ENCODE data around the gene IWS1.
"Not testable (repeated sequence)": the region's sequence is repeated elsewhere in the genome, so short reads cannot be mapped to it uniquely, and the experiment has no call there.

IWS1 gene

DNA sequence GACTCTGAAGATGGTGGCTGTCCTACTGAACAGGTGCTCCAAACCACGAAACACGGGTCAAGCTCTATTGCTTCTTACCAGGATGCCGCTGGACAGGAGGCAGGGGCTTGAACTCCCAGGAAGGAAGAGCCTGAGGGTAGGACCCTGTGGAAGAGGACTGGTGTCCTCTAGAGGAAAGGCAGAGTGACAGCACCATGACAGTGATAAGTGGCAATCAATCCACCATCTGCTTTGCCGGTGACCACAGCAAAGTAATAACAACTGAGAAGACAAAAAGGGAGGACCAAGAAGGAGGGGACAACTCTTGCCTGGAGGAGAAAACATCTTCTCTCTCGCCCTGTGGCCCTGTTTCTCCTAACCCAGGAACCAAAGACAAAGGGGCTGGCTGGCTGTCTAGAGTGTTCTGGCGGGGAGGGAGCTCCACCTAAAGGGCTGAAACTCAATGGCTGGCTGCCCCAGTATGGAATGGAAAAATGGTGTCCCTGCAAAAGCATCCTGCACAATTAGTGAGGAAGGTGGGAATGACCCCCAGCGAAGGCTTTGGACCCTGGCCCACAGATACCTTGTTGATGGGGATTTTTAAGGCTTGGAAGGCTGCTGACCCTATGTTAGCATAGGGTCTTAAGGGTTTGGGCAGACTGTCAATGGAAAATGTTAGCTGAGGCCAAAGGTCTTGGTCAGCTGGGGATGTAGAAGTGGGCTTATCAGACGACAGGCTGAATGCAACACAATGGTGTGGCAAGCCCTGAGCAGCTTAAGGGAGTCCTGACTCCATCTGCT lies 72.7 kb downstream of the IWS1 start:
- DNase-seq = peak; percentile 53 to 66

DNA sequence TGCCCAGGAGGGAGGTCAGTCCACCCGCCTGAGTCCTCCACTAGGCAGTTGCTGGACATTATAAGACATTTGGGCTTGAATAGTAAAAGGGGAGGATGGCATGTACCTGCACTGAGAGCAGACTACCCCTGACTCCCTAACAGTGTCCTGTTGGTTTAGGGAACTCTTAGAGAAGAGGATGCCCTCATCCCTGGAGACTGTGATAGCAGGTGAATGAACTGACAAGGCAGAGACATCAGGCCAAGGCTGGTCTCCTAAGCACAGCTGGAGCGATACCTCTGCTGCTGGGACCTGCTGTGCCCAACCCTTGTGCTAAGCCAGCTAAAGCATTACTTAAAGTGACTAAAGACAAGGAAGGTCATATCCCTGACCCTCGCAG lies 73.3 kb downstream of the IWS1 start:
- no peak for DNase-seq

DNA sequence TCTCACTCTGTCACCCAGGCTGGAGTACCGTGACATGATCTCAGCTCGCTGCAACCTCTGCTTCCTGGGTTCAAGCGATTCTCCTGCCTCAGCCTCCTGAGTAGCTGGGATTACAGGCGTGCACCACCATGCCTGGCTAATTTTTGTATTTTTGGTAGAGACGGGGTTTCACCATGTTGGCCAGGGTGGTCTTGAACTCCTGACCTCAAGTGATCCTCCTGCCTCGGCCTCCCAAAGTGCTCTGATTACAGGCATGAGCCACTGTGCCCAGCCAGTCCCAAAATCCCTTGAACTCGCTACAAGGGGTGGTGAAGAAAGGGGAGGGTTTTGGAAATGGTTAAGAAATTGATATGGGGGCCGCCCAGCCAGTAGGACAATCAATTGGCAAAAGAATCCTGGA lies 73.9 kb downstream of the IWS1 start:
- not testable (repeated sequence) for DNase-seq

DNA sequence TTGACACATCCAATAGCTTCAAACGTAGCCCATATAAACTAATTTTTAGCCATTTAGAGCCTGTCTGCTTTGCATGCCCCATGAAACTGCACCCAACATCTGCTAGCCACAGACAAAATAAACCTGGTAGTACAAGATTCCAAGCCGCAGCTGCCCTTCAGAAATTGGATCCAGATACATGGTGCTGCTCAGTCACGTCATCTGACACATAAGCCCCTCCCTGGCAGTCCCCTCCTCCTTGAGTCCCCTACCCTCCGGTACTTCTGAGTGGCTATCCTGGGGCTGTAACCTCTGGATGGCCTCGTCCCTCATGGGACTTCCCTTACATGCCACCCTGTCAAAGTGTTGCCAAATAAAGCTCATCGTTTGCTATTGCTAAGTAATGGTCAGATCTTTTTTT lies 74.3 kb downstream of the IWS1 start:
- no peak for DNase-seq

DNA sequence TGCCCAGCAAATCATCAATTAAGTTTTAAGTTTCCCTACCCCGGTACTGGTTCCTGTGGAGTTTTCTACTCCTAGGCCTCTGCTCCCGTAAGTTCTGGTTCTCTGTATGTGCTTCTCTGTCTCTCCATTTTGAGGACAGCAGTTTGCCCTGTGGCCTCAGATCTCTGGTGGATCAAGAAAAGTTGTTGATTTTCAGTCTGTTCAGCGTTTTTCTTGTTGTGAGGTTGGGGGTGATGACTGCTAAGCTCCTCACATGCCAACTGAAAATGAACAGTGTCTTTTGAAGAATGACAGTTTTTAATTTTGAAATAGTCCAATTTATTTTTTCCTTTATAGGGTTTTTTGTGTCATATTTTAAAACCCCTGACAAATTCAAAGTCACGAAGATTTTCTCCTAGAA lies 76.4 kb downstream of the IWS1 start:
- no peak for DNase-seq

DNA sequence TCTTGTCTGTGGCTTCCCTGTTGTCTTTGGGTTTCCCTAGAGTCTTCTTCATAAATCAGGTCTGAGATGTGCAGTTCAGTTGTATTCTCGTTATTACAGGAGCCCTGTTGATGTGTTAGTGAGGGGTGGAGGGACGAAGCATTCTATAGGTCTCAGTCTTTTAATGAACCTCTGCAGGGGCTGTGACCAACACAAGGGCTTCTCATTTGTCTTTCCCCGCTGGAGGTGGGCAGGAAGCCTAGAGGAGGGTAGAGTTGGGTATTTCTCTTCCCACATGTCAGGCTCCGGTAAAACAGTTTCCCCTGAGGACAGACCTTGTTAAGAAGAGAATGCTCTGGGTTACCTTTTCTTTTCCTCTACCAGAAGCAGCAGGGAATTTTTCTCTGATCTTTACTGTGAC lies 76.9 kb downstream of the IWS1 start:
- DNase-seq = no peak

DNA sequence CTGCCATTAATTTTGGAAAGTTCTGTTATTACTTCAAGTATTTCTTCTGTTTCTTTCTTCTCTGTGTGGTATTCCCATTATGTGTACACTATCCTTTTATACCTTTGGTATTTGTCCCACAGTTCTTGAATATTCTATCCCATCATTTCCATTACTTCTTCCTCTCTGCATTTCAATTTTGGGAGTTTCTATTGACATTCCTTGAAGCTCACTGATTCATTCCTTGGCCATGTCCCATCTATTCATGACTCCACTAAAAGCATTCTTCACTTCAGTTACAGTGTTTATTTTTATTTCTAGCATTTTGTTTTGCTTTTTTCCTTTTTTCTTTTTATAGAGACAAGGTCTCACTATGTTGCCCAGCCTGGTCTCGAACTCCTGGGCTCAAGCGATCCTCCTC lies 77.8 kb downstream of the IWS1 start:
- DNase-seq = no peak

DNA sequence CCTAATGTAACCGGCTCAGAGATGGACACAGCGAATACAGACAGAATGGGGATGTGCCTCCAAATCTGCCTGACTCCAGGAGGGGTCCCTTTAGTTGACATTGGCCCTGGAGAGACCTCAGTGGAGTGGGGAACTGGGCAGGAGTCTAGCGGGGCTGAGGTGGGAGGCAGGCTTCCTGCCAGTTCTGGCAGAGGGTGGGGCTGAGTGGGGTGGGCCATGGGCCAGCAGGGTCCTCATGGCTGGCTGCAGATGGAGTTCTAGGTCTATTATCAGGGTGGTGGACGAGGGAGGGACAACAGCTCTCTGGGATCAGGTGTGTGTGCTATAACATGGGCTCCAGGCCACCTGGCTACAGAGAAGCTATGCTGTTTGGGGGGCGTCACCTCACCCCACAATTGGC lies 86.9 kb downstream of the IWS1 start:
- no peak for DNase-seq

DNA sequence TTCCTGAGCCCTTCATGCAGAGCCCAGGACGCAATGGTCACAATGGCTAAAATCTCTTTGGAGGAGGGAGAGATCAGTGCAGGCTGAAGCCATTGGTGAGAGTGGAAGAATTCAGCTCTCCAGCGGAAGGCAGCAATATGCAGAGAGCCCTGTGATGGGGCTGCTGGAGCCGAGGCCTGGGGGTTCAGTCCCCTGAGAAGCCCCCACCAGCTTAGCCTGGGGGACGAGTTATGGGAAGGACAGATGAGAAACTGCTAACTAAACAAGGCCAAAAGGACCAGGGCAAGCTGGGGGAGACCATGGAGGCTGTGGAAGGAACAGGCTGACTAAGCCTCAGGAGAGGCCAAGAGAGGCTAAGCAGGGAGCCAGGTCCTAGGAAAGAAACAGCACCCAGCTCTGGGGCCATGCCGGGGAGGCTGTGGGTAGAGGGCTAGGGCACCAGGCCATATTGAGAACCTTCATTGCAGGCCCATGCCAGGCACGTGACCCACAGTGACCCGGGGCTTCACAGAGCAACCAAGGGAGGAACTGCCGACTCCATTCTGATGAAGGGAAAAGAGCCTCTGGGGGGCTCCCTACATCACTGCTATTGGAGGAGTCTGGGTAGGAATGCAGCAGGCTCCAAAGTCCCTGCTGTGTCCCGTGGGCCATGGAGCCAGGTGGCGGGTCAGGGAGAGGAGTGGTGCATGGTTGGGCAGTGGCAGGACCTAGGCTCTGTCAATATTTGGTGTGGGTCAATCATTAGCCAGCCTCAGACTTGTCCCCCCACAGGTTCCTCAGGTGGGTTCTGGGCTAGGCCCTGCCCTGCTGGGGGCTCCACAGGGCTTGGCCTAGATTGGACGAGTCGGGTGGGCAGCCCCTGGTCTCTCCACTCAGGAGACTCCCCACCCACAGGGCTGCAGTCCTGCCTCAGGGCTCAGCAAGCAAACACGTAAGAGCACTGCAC lies 88.2 kb downstream of the IWS1 start:
- no peak for DNase-seq

DNA sequence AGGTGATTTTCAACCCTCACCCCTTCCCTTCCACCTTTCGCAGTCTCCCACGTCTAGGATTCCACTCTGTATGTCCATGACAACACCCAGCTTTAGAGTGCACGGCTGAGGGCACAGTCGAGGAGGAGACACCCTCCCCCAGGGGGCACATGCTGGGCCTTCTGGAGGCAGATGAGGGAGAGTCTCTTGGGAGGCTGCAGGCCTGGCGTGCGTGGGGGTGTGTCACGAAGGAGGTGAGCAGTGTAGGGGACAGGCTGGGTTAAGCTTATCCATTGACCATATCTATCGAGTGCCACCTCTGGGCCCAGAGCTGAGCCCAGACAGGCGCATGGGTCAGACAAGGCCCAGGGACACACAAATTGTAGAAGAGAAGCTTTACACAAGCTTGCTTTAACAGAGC lies 89.2 kb downstream of the IWS1 start:
- DNase-seq = no peak

DNA sequence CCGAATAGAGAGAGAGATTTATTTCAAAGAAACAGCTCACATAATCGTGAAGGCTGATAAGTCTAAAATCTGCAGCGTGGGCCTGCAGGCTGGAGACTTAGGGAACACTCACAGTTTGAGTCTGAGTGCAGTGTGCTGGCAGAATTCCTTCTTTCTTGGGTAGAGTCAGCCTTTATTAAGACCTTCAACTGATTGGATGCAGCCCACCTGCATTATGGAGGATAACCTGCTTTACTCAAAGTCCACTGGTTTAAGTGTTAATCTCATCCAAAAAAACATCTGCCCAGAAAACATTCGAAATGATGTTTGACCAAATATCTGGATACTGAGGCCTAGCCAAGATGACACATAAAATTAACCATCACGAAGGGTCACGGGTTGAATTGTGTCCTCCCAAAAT lies 91.8 kb downstream of the IWS1 start:
- DNase-seq = no peak

DNA sequence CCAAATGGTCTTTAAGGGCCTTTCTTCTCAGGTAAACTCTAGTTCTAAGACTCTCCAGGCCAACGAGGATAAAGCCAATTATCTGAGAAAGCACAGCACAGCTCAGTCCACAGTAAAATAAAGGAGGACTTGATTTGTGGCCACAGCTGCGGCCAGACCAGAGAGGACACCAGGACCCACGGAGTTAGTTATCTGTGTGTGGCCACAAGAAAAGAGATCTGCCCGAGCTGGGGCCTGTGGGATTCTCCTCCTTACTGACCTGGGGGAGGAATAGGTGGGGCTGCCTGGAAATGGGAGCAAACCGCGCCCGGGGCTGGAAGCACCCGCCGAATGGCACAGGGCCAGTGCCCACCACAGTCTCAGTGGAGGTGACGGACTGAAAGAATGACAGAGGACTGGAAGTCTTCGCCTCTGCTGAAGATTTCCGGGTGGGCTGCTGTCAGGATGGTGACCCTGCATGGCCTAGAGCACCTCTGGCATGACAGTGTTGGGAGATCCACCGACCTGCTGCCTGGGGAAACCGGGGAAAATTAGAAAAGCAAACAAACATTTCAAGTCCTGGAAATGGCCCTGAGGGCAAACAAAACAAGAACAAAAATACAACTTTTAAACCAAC lies 94.8 kb downstream of the IWS1 start:
- no peak for DNase-seq
